EL (cell line): Measurements from ENCODE around the gene CCDC90B.

Experiments
- DNase-seq: peaks from one replicate; pipeline ENCODE4 v3.0.0-alpha.2; 2016

The CCDC90B gene

GRCh38 chr11:83222499-83222898 lies 63.7 kb downstream of the CCDC90B start:
- DNase-seq = no peak

- DNase-seq = no peak
These were observed 64.5 kb downstream of the CCDC90B start for GRCh38 chr11:83221694-83222093.

GRCh38 chr11:83220260-83220659 lies 65.9 kb downstream of the CCDC90B start:
- no peak for DNase-seq

DNA sequence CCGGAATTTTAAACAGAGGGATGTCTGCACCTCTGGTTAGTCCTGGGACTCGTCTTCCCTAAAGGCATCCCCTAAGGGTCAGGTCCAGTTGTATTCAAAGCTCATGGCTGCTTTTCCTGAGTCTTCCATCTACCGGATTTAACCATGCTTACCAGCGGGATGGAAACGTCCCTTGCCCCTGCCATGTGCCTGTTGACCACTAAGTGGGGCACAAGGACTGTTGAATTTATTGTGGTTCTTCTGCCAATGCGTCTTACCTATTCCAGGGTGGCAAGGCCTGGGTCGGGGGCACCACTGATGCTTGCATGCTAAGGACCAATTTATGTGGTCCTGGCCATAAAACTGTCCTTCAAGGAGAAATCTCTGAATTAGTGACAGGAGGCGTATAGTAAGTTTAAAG lies 67.1 kb downstream of the CCDC90B start:
- no peak for DNase-seq
